ENCODE measurements around the gene DRG2. TPM values are rescaled to one million over a fixed set of nuclear protein-coding genes. Genes with fewer than 3 reads are reported as not detected.

DRG2 gene
- polyA plus RNA-seq, 1 experiment: 31.5 TPM

DNA sequence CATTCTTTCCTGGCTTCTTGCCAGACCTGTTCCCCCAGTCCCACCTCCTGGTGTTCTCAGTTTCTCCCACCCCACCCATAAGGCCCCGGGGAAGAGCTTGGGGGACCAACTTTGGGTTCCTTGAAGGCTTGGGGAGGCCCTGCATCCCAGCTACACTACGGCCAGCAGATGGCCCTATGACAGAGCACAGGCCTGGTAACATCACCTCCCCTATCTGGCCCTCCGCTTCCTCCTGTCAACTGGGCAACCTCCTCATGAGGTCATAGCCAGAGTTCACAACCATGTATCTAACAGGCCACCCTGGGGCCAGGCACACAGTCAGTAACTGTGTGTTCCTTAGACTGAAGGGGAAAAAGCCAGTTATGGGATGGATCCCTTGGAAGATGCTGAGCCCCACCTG is 52.2 kb downstream of the DRG2 start:
- DNase-seq (ENCODE audit: low read depth, low spot score): no peak
- Histone ChIP-seq H3K27ac (ENCODE audit: low read depth, low read length) (no peak overlapping the region), H3K9me3 (ENCODE audit: control insufficient read depth, insufficient read depth, low read length) (no peaks in the 10 kb centered on the region), H3K27me3 (ENCODE audit: control insufficient read depth, insufficient read depth, low read length) (peaks cover 5% of the 10 kb centered on the region), H3K4me3 (ENCODE audit: low read depth, low read length) (no peak overlapping the region)
- ChIA-PET POLR2A (no interaction called here), CTCF (interaction anchor here (0.6 kb wide), 1 partner anchor 38 kb away, joined by 4 read pairs; no protein-coding TSS in a partner anchor)
- TF ChIP-seq, protein P1, sequence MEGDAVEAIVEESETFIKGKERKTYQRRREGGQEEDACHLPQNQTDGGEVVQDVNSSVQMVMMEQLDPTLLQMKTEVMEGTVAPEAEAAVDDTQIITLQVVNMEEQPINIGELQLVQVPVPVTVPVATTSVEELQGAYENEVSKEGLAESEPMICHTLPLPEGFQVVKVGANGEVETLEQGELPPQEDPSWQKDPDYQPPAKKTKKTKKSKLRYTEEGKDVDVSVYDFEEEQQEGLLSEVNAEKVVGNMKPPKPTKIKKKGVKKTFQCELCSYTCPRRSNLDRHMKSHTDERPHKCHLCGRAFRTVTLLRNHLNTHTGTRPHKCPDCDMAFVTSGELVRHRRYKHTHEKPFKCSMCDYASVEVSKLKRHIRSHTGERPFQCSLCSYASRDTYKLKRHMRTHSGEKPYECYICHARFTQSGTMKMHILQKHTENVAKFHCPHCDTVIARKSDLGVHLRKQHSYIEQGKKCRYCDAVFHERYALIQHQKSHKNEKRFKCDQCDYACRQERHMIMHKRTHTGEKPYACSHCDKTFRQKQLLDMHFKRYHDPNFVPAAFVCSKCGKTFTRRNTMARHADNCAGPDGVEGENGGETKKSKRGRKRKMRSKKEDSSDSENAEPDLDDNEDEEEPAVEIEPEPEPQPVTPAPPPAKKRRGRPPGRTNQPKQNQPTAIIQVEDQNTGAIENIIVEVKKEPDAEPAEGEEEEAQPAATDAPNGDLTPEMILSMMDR (IDR thresholded peaks at IDR 0.05; ENCODE audit: low read depth, low read length): peak; percentile 44

GRCh38 chr17:18140648-18141047 is 52.9 kb downstream of the DRG2 start:
- H3K4me3 ChIP-seq (ENCODE audit: low read depth, low read length): no peak overlapping the region
- H3K27ac ChIP-seq (ENCODE audit: low read depth, low read length): no peak overlapping the region
- CTCF ChIA-PET: interaction anchor here (1.0 kb wide), 3 partner anchors 12 to 47 kb away, joined by 3 to 11 read pairs (median 4); no protein-coding TSS in a partner anchor
- POLR2A ChIA-PET: no interaction called here
- H3K27me3 ChIP-seq (ENCODE audit: control insufficient read depth, insufficient read depth, low read length): peaks cover 5% of the 10 kb centered on the region
- TF ChIP-seq, protein P1 (IDR thresholded peaks at IDR 0.05; ENCODE audit: low read depth, low read length): no peak
- DNase-seq (ENCODE audit: low read depth, low spot score): no peak
- no peaks in the 10 kb centered on the region for H3K9me3 ChIP-seq (ENCODE audit: control insufficient read depth, insufficient read depth, low read length)

GRCh38 chr17:18141210-18141803 is 53.6 kb downstream of the DRG2 start:
- DNase-seq (ENCODE audit: low read depth, low spot score): no peak
- peaks cover 5% of the 10 kb centered on the region for H3K27me3 ChIP-seq (ENCODE audit: control insufficient read depth, insufficient read depth, low read length)
- H3K9me3 ChIP-seq (ENCODE audit: control insufficient read depth, insufficient read depth, low read length): no peaks in the 10 kb centered on the region
- ChIA-PET POLR2A (no interaction called here), CTCF (interaction anchor here (1.0 kb wide), 3 partner anchors 12 to 47 kb away, joined by 3 to 11 read pairs (median 4); no protein-coding TSS in a partner anchor)
- TF ChIP-seq, protein P1 (IDR thresholded peaks at IDR 0.05; ENCODE audit: low read depth, low read length): peak; percentile 57
- no peak overlapping the region for H3K4me3 ChIP-seq (ENCODE audit: low read depth, low read length)
- H3K27ac ChIP-seq (ENCODE audit: low read depth, low read length): no peak overlapping the region

DNA sequence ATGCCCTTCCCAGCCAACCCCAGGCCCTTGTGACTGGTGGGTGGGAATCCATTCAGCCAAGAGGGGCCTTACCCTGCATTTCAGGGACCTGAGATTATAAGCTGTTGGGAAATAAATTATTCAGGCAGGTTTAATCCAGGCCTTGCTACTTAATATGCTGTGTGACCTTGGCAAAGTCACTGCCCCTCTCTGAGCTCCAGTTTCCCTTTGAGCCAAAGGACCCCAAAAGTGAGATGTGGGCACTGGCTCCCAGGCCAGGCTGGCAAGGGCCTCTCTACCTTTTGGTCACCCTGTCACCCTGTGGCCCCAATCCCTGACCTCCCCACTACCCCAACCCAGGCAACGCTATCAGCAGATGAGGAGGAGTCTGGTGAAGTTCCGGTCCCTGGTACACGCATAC is 54.7 kb downstream of the DRG2 start:
- CTCF ChIA-PET: interaction anchor here (1.0 to 1.1 kb wide), 2 partner anchors 10 to 14 kb away, joined by 3 read pairs; no protein-coding TSS in a partner anchor
- Histone ChIP-seq H3K27ac (ENCODE audit: low read depth, low read length) (no peak overlapping the region), H3K27me3 (ENCODE audit: control insufficient read depth, insufficient read depth, low read length) (peaks cover 5% of the 10 kb centered on the region), H3K4me3 (ENCODE audit: low read depth, low read length) (no peak overlapping the region), H3K9me3 (ENCODE audit: control insufficient read depth, insufficient read depth, low read length) (no peaks in the 10 kb centered on the region)
- no peak for DNase-seq (ENCODE audit: low read depth, low spot score)
- TF ChIP-seq, protein P1 (IDR thresholded peaks at IDR 0.05; ENCODE audit: low read depth, low read length): no peak
- POLR2A ChIA-PET: interaction anchor here (1.2 kb wide), 1 partner anchor 41 kb away, joined by 3 read pairs; the partner anchor contains the start of gene ALKBH5
